HCT116 (cell line): ENCODE results near the gene KCNB1.

Experiments
- CEBPB ChIP-seq: IDR thresholded peaks from 2 replicates; pipeline ENCODE4 v1.6.1; 2012; ENCODE audit warnings: low read depth
- CTCF ChIP-seq, 3 experiments: fragments of 200-600 bp in 1 of 3; sonication (generic) in 1 of 3; IDR thresholded peaks in 2 of 3; conservative IDR thresholded peaks in 1 of 3; 2 replicates each; pipeline ENCODE4 v1.5.1; 2012 to 2017; ENCODE audit warnings: low read depth in 2 of 3, low read length in 2 of 3, antibody characterized with exemption in 1 of 3, borderline replicate concordance in 1 of 3, control low read depth in 1 of 3, mild to moderate bottlenecking in 1 of 3, mixed read lengths in 1 of 3, mixed run types in 1 of 3, moderate library complexity in 1 of 3; ENCODE audit not compliant: insufficient read depth in 1 of 3
- EZH2 ChIP-seq: fragments of 200-600 bp; sonication (generic); IDR thresholded peaks from 2 replicates; pipeline ENCODE4 v1.6.1; 2017; ENCODE audit warnings: antibody characterized with exemption, mixed run types
- JUND ChIP-seq: IDR thresholded peaks from 2 replicates; pipeline ENCODE4 v1.6.1; 2012
- MAX ChIP-seq: IDR thresholded peaks from 2 replicates; pipeline ENCODE4 v1.6.1; 2012
- POLR2A ChIP-seq: IDR thresholded peaks from 2 replicates; pipeline ENCODE4 v1.7.0; 2011; ENCODE audit warnings: borderline replicate concordance; ENCODE audit not compliant: insufficient read depth, insufficient read length; ENCODE audit errors: extremely low read depth
- POLR2AphosphoS5 ChIP-seq: IDR thresholded peaks from 2 replicates; pipeline ENCODE4 v1.6.1; 2011; ENCODE audit warnings: mild to moderate bottlenecking, low read depth, low read length, moderate library complexity
- RAD21 ChIP-seq: IDR thresholded peaks from 2 replicates; pipeline ENCODE4 v1.6.1; 2012; ENCODE audit warnings: low read depth, mild to moderate bottlenecking
- REST ChIP-seq: IDR thresholded peaks from 2 replicates; pipeline ENCODE4 v1.6.1; 2012; ENCODE audit warnings: low read depth
- SP1 ChIP-seq: IDR thresholded peaks from 2 replicates; pipeline ENCODE4 v1.6.1; 2012; ENCODE audit warnings: low read depth
- YY1 ChIP-seq: IDR thresholded peaks from 2 replicates; pipeline ENCODE4 v1.6.1; 2011; ENCODE audit warnings: low read length, low read depth, moderate library complexity, mild to moderate bottlenecking; ENCODE audit not compliant: insufficient replicate concordance; ENCODE audit errors: extremely low read depth
- ZNF274 ChIP-seq: fragments of 200-500 bp; sonication (Bioruptor generic); IDR thresholded peaks from 2 replicates; pipeline ENCODE4 v1.6.1; 2014; ENCODE audit warnings: mild to moderate bottlenecking, low read depth, low read length, inconsistent platforms

GRCh38 chr20:49469060-49469459, 13.4 kb downstream of the KCNB1 start:
- no peak for TF ChIP-seq POLR2AphosphoS5
- no peak for TF ChIP-seq EZH2
- TF ChIP-seq YY1, result no peak
- no peak for TF ChIP-seq POLR2A
- no peak for TF ChIP-seq MAX
- TF ChIP-seq CEBPB, result no peak
- TF ChIP-seq SP1, result no peak
- no peak for TF ChIP-seq CTCF (IDR thresholded peaks at IDR 0.05 in 2 of 3, conservative IDR thresholded peaks at IDR 0.05 in 1 of 3; ENCODE audit: borderline replicate concordance in 1 of 3, insufficient read depth in 1 of 3, low read depth in 2 of 3, low read length in 2 of 3)
- no peak for TF ChIP-seq JUND
- no peak for TF ChIP-seq RAD21
- no peak for TF ChIP-seq REST
- TF ChIP-seq ZNF274, result no peak
